Skeletal muscle tissue (tissue), 4 donors: ENCODE results near the gene SLX9. TPM values are rescaled to one million over a fixed set of nuclear protein-coding genes. Genes with fewer than 3 reads are reported as not detected.
"Not testable (repeated sequence)": the region's sequence is repeated elsewhere in the genome, so short reads cannot be mapped to it uniquely, and the experiment has no call there.

ENCODE experiments used
- H3K27ac ChIP-seq: one replicate; pipeline ENCODE4 v1.7.0; 2013; ENCODE audit warnings: mild to moderate bottlenecking, low read depth, low read length, inconsistent platforms
- H3K27me3 ChIP-seq, 3 donors: one replicate each; pipeline ENCODE4 v1.7.0; 2013; ENCODE audit warnings: low read length in 3 of 3; ENCODE audit not compliant: control insufficient read depth in 3 of 3, insufficient read depth in 3 of 3
- H3K36me3 ChIP-seq, 3 donors: one replicate each; pipeline ENCODE4 v1.7.0; 2013; ENCODE audit warnings: low read length in 3 of 3; ENCODE audit not compliant: control insufficient read depth in 3 of 3, insufficient read depth in 3 of 3
- H3K4me1 ChIP-seq, 3 donors: one replicate each; pipeline ENCODE4 v1.7.0; 2013; ENCODE audit warnings: low read length in 3 of 3, mild to moderate bottlenecking in 3 of 3; ENCODE audit not compliant: control insufficient read depth in 3 of 3, insufficient read depth in 3 of 3
- H3K4me3 ChIP-seq, 3 donors: one replicate each; pipeline ENCODE4 v1.7.0; 2013; ENCODE audit warnings: low read length in 3 of 3
- H3K9ac ChIP-seq, 3 donors: one replicate each; pipeline ENCODE4 v1.7.0; 2013; ENCODE audit warnings: low read length in 3 of 3, mild to moderate bottlenecking in 3 of 3, moderate library complexity in 2 of 3, low read depth in 1 of 3
- H3K9me3 ChIP-seq, 3 donors: one replicate each; pipeline ENCODE4 v1.7.0; 2013; ENCODE audit warnings: low read length in 3 of 3; ENCODE audit not compliant: control insufficient read depth in 3 of 3
- total RNA-seq: library from RNA; depleted of rRNA; stranded (reverse); fragments of >200 nt; gene quantifications from one replicate; pipeline ENCODE4 v1.2.3, GENCODE V29; 2014
- donor health status: Osteomylitis.

Gene SLX9
- total RNA-seq, 1 donor from 2014 or later: 10.4 TPM

- H3K4me1 ChIP-seq: peaks cover 3 to 14% (median 9%) of the 10 kb centered on the region in 3 donors
- H3K9ac ChIP-seq: no peak overlapping the region
- no peak overlapping the region for H3K27ac ChIP-seq
- no peaks in the 10 kb centered on the region for H3K9me3 ChIP-seq
- H3K36me3 ChIP-seq: peaks cover 0 to 4% (median 2%) of the 10 kb centered on the region in 3 donors
- H3K4me3 ChIP-seq: no peak overlapping the region
- no peaks in the 10 kb centered on the region for H3K27me3 ChIP-seq
Observed at GRCh38 chr21:44973598-44973997, 33.8 kb downstream of the SLX9 start.

GRCh38 chr21:44974676-44975075 is 34.8 kb downstream of the SLX9 start:
- H3K27me3 ChIP-seq: no peaks in the 10 kb centered on the region
- peaks cover 3 to 12% (median 9%) of the 10 kb centered on the region in 3 donors for H3K4me1 ChIP-seq
- no peak overlapping the region for H3K4me3 ChIP-seq
- H3K36me3 ChIP-seq: peaks cover 0 to 4% (median 2%) of the 10 kb centered on the region in 3 donors
- H3K27ac ChIP-seq: no peak overlapping the region
- no peaks in the 10 kb centered on the region for H3K9me3 ChIP-seq
- H3K9ac ChIP-seq: no peak overlapping the region

- no peak overlapping the region for H3K27ac ChIP-seq
- peaks cover 0 to 4% (median 0%) of the 10 kb centered on the region in 3 donors for H3K36me3 ChIP-seq
- no peaks in the 10 kb centered on the region for H3K9me3 ChIP-seq
- H3K9ac ChIP-seq: no peak overlapping the region
- no peak overlapping the region for H3K4me3 ChIP-seq
- no peaks in the 10 kb centered on the region for H3K27me3 ChIP-seq
- peaks cover 0 to under 1% (median 0%) of the 10 kb centered on the region in 3 donors for H3K4me1 ChIP-seq
Observed at GRCh38 chr21:44975720-44976555, 36.1 kb downstream of the SLX9 start.

GRCh38 chr21:44976556-44977393 is 36.9 kb downstream of the SLX9 start:
- not testable (repeated sequence) for H3K27me3 ChIP-seq, H3K27ac ChIP-seq, H3K4me1 ChIP-seq, H3K9ac ChIP-seq, H3K4me3 ChIP-seq, H3K9me3 ChIP-seq, H3K36me3 ChIP-seq

GRCh38 chr21:44977616-44978340 is 37.9 kb downstream of the SLX9 start:
- no peak overlapping the region for H3K4me3 ChIP-seq
- H3K9me3 ChIP-seq: no peaks in the 10 kb centered on the region
- no peak overlapping the region for H3K27ac ChIP-seq
- H3K4me1 ChIP-seq: no peaks in the 10 kb centered on the region
- H3K9ac ChIP-seq: no peak overlapping the region
- H3K36me3 ChIP-seq: peaks cover 0 to 4% (median 0%) of the 10 kb centered on the region in 3 donors
- no peaks in the 10 kb centered on the region for H3K27me3 ChIP-seq

- Histone ChIP-seq H3K27me3 (no peaks in the 10 kb centered on the region), H3K4me3 (no peak overlapping the region), H3K9me3 (no peaks in the 10 kb centered on the region), H3K27ac (no peak overlapping the region), H3K9ac (no peak overlapping the region), H3K4me1 (peaks cover 0 to 3% (median 0%) of the 10 kb centered on the region in 3 donors), H3K36me3 (no peaks in the 10 kb centered on the region)
Observed at GRCh38 chr21:44979687-44980561, 40.1 kb downstream of the SLX9 start.

- Histone ChIP-seq H3K9ac (no peak overlapping the region), H3K36me3 (no peaks in the 10 kb centered on the region), H3K4me1 (peaks cover 0 to 6% (median 0%) of the 10 kb centered on the region in 3 donors), H3K27ac (no peak overlapping the region), H3K9me3 (no peaks in the 10 kb centered on the region), H3K4me3 (no peak overlapping the region), H3K27me3 (no peaks in the 10 kb centered on the region)
Observed at GRCh38 chr21:44980562-44981489, 41.0 kb downstream of the SLX9 start.

GRCh38 chr21:44982558-44983250 is 42.9 kb downstream of the SLX9 start:
- Histone ChIP-seq H3K36me3 (no peaks in the 10 kb centered on the region), H3K27ac (no peak overlapping the region), H3K4me1 (peaks cover 0 to 9% (median 0%) of the 10 kb centered on the region in 3 donors), H3K4me3 (no peak overlapping the region), H3K27me3 (no peaks in the 10 kb centered on the region), H3K9me3 (no peaks in the 10 kb centered on the region), H3K9ac (no peak overlapping the region)
